ENCODE results near the gene GAS6.

The GAS6 gene

GRCh38 chr13:113814435-113814821 is 49.4 kb downstream of the GAS6 start:
- ChIA-PET CTCF (interaction anchor here (0.7 to 1.2 kb wide), 3 partner anchors 36 to 386 kb away, joined by 3 to 4 read pairs (median 3); no protein-coding TSS in a partner anchor), POLR2A (interaction anchor here (0.6 kb wide), 1 partner anchor 195 kb away, joined by 3 read pairs; no protein-coding TSS in a partner anchor)
- Histone ChIP-seq H3K36me3 (ENCODE audit: control insufficient read depth in 2 of 2, insufficient read depth in 1 of 2, low read length in 2 of 2) (no peaks in the 10 kb centered on the region), H3K4me1 (ENCODE audit: control insufficient read depth, insufficient read depth, low read length) (no peaks in the 10 kb centered on the region), H3K9me3 (ENCODE audit: control insufficient read depth, insufficient read depth, low read depth, low read length) (no peaks in the 10 kb centered on the region), H3K4me3 (ENCODE audit: low read depth, low read length) (no peak overlapping the region), H3K27ac (ENCODE audit: extremely low read depth, low read depth, low read length) (no peak overlapping the region)
- TF ChIP-seq ZNF777 (tag by site-specific recombination; IDR thresholded peaks at IDR 0.05; ENCODE audit: borderline replicate concordance) (no peak), PATZ1 (tag by site-specific recombination; IDR thresholded peaks at IDR 0.05) (no peak), HOXC10 (CRISPR knock-in tag; IDR thresholded peaks at IDR 0.05) (no peak), ZNF169 (tag by site-specific recombination; IDR thresholded peaks at IDR 0.05) (no peak), ZNF623 (tag by site-specific recombination; IDR thresholded peaks at IDR 0.05) (no peak), PRDM1 (tag by site-specific recombination; IDR thresholded peaks at IDR 0.05) (no peak), ZNF518A (tag by site-specific recombination; conservative IDR thresholded peaks at IDR 0.05; ENCODE audit: low read depth) (no peak)

- ChIA-PET POLR2A (interaction anchor here (0.6 kb wide), 1 partner anchor 194 kb away, joined by 3 read pairs; no protein-coding TSS in a partner anchor), CTCF (interaction anchor here (0.7 to 1.2 kb wide), 3 partner anchors 36 to 387 kb away, joined by 3 to 4 read pairs (median 3); no protein-coding TSS in a partner anchor)
- Histone ChIP-seq H3K9me3 (ENCODE audit: control insufficient read depth, insufficient read depth, low read depth, low read length) (no peaks in the 10 kb centered on the region), H3K4me3 (ENCODE audit: low read depth, low read length) (no peak overlapping the region), H3K27ac (ENCODE audit: extremely low read depth, low read depth, low read length) (no peak overlapping the region), H3K36me3 (ENCODE audit: control insufficient read depth in 2 of 2, insufficient read depth in 1 of 2, low read length in 2 of 2) (no peaks in the 10 kb centered on the region), H3K4me1 (ENCODE audit: control insufficient read depth, insufficient read depth, low read length) (no peaks in the 10 kb centered on the region)
- TF ChIP-seq OSR2 (tag by site-specific recombination; IDR thresholded peaks at IDR 0.05) (no peak), ZNF274 (IDR thresholded peaks at IDR 0.05; ENCODE audit: low read length) (no peak), ZNF274 (tag by site-specific recombination; IDR thresholded peaks at IDR 0.05; ENCODE audit: borderline replicate concordance) (no peak), ZNF623 (tag by site-specific recombination; IDR thresholded peaks at IDR 0.05) (no peak), ZXDB (tag by site-specific recombination; IDR thresholded peaks at IDR 0.05) (no peak), ZNF549 (tag by site-specific recombination; IDR thresholded peaks at IDR 0.05) (no peak), ZNF10 (tag by site-specific recombination; IDR thresholded peaks at IDR 0.05) (no peak)
Measured at GRCh38 chr13:113813749-113814434, 50.0 kb downstream of the GAS6 start.

Measured in HEK293 (cell line).